ENCODE data around the gene UBE2R2. TPM values are rescaled to one million over a fixed set of nuclear protein-coding genes. Genes with fewer than 3 reads are reported as not detected.

UBE2R2 gene
- total and polyA plus RNA-seq, 2 of the 8 experiments (the other 6 are each of a cell fraction or from before 2014, with no cell fraction given) = 19.4 to 42.1 TPM

DNA sequence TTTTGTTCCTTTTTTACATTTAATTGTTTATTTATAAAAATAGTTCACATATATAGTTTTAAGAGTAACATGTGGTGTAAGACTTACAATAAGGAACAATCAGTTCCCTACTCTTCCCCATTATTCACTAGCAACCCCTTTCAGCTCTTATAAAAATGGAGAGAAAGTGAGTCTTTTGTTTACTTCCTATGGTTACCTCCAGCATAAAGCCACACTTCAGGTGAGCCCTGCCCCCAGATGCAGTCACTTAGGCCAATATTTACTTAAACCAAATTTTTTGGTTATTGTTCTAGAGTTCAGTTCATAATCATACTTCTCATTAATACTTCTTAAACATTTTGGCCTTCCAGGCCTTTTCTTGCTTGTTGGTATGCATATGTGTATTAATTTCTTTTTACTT, 33.7 kb downstream of the UBE2R2 start:
- no peak overlapping the region for H3K9ac ChIP-seq (replicated peaks in 1 of 4; ENCODE audit: extremely low read depth in 1 of 4, low read depth in 3 of 4, low read length in 3 of 4)

More for the DNA sequence above, 33.7 kb downstream of the UBE2R2 start:
- Histone ChIP-seq H4K91ac (replicated peaks; ENCODE audit: insufficient read length, low read length) (no peak overlapping the region), H3K23ac (ENCODE audit: insufficient read length) (no peak overlapping the region), H2AFZ (ENCODE audit: low read length) (no peak overlapping the region), H2BK5ac (ENCODE audit: low read depth, low read length) (no peak overlapping the region), H4K20me1 (replicated peaks in 1 of 2; ENCODE audit: control insufficient read depth in 1 of 2, insufficient read depth in 2 of 2, low read length in 2 of 2) (peaks cover 8 to 9% of the 10 kb centered on the region in 2 experiments), H3K79me1 (ENCODE audit: low read depth, low read length) (peaks cover 1% of the 10 kb centered on the region; the same call in 1 of the 2 replicates), H2BK15ac (ENCODE audit: low read length) (no peak overlapping the region), H3K56ac (replicated peaks; ENCODE audit: insufficient read length, low read depth, low read length) (no peak overlapping the region), H2BK12ac (ENCODE audit: low read depth, low read length) (no peak overlapping the region), H3K79me2 (ENCODE audit: control insufficient read depth in 1 of 2, insufficient read depth in 2 of 2, low read length in 2 of 2) (peaks cover 0 to 95% of the 10 kb centered on the region in 2 experiments; a peak in 3 of 4 replicates), H3K36me3 (ENCODE audit: control insufficient read depth in 2 of 4, insufficient read depth in 4 of 4, low read length in 3 of 4) (no peaks in the 10 kb centered on the region), H3K14ac (ENCODE audit: insufficient read length) (no peak overlapping the region), H3K4me2 (ENCODE audit: insufficient read depth in 1 of 2, low read depth in 2 of 2, low read length in 2 of 2) (no peak overlapping the region), H2AK5ac (ENCODE audit: low read depth, low read length) (no peak overlapping the region), H2BK120ac (replicated peaks; ENCODE audit: low read depth, low read length) (no peak overlapping the region), H3K27ac (ENCODE audit: low read depth, low read length) (no peak overlapping the region), H3K4me3 (ENCODE audit: extremely low read depth in 1 of 4, insufficient read depth in 2 of 4, low read depth in 3 of 4, low read length in 4 of 4) (no peak overlapping the region), H4K5ac (ENCODE audit: insufficient read length, low read depth, low read length) (no peak overlapping the region), H3K9me3 (ENCODE audit: insufficient read depth in 2 of 2, low read depth in 1 of 2, low read length in 1 of 2) (no peaks in the 10 kb centered on the region), H4K8ac (ENCODE audit: extremely low read depth, insufficient read depth, low read length) (no peak overlapping the region), H2BK20ac (ENCODE audit: low read length) (no peak overlapping the region), H3K4me1 (replicated peaks in 1 of 4; ENCODE audit: control insufficient read depth in 3 of 4, insufficient read depth in 4 of 4, low read length in 3 of 4) (peaks cover 0 to 6% (median 2%) of the 10 kb centered on the region in 4 experiments; a peak in 4 of 7 replicates), H3K18ac (ENCODE audit: extremely low read depth, low read length) (no peak overlapping the region), H3K4ac (replicated peaks; ENCODE audit: insufficient read length, low read depth, low read length) (no peak overlapping the region), H3K27me3 (replicated peaks in 1 of 4; ENCODE audit: control insufficient read depth in 3 of 4, extremely low read depth in 1 of 4, insufficient read depth in 3 of 4, low read length in 3 of 4) (no peaks in the 10 kb centered on the region), H3K23me2 (ENCODE audit: low read depth, low read length) (no peaks in the 10 kb centered on the region)
- no peak for DNase-seq (ENCODE audit: low read depth in 1 of 2, low spot score in 2 of 2)
- FAIRE-seq = no peak
- TF ChIP-seq NRF1 (IDR thresholded peaks at IDR 0.05; ENCODE audit: low read depth, low read length) (no peak), SUZ12 (IDR thresholded peaks at IDR 0.05; ENCODE audit: low read length) (no peak), PHF8 (conservative IDR thresholded peaks at IDR 0.05; ENCODE audit: low read depth, low read length) (no peak), YY1 (IDR thresholded peaks at IDR 0.05; ENCODE audit: low read depth, low read length) (no peak), CREB1 (IDR thresholded peaks at IDR 0.05) (no peak), RFX5 (IDR thresholded peaks at IDR 0.05; ENCODE audit: borderline replicate concordance, low read depth, low read length) (no peak), SIRT6 (IDR thresholded peaks at IDR 0.05; ENCODE audit: low read length) (no peak), BCL11A (IDR thresholded peaks at IDR 0.05; ENCODE audit: low read depth in 2 of 2, low read length in 2 of 2) (no peak), CTCF (IDR thresholded peaks at IDR 0.05; ENCODE audit: control extremely low read depth in 1 of 3, insufficient read depth in 1 of 3, low read depth in 1 of 3, low read length in 3 of 3) (no peak), EP300 (IDR thresholded peaks at IDR 0.05; ENCODE audit: borderline replicate concordance in 1 of 2, low read depth in 2 of 2, low read length in 2 of 2) (no peak)
- ChIA-PET POLR2A (ENCODE audit: partially characterized antibody) (interaction anchor here (2.9 kb wide), 1 partner anchor 35 kb away, joined by 9 read pairs; no protein-coding TSS in a partner anchor), CTCF (ENCODE audit: partially characterized antibody) (interaction anchor here (0.6 to 3.0 kb wide), 5 partner anchors 9 to 223 kb away, joined by 3 to 15 read pairs (median 4); no protein-coding TSS in a partner anchor)
